ENCODE data around the gene LRPAP1.

GRCh38 chr4:3531879-3532750, at the start of gene LRPAP1:
- peak in 3 of 4 donors; percentile 58 to 86 (median 85) for TF ChIP-seq POLR2A (IDR thresholded peaks at IDR 0.05)
- no peak for TF ChIP-seq CTCF (IDR thresholded peaks at IDR 0.05)

Measured in esophagus squamous epithelium (tissue), 4 donors.